ENCODE measurements around the gene STARD13.
"Not testable (repeated sequence)": the region's sequence is repeated elsewhere in the genome, so short reads cannot be mapped to it uniquely, and the experiment has no call there.

STARD13 gene

GRCh38 chr13:33249066-33249465 lies 36.5 kb downstream of the STARD13 start:
- DNase-seq, result no peak

DNA sequence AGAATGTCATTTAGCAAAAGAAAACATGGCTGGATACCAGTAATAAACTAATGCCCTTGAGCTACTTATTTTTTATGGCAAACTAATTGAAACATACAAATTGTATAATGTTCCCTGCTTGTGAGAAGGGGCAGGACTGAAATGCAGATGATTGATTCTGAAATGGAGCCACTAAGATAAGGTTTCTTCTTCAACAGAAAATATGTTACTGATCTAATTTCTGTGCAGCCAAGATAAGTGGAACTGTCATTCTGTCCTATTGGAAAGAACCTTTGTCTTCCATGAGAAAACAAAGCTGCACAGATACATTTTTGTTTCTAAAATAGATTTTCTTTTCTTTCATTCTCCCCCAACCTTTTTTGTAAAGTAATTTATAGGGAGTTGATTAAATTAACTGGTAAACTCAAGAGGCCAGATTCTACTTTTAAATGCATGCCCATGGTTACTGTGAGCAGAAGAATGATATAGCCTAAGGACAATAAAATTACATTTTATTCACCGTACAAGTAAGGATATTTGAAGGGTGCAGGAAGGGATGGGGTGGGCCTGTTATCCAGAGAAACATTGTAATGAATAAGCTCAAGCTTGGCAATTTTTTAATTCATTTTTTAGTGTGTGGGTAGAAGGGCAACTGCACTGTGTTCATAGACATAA lies 39.9 kb downstream of the STARD13 start:
- DNase-seq, result no peak

DNA sequence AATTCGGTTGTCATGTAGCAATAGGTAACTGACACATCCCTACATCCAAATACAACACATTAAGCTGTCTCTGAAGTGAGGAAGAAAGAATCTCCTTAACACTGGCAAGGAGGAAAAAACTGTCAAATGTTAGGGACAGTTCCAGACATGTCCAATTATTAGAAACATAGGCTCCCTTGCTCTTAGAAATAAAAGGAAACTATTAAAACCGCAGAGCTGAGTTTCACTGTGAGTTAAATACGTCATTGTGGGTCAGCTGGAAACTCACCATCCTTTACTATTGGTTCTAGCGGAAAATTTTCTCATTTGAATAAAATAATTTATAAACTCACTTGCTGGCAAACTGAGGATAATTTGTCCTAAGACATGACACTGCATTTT lies 40.7 kb downstream of the STARD13 start:
- DNase-seq, result no peak

DNA sequence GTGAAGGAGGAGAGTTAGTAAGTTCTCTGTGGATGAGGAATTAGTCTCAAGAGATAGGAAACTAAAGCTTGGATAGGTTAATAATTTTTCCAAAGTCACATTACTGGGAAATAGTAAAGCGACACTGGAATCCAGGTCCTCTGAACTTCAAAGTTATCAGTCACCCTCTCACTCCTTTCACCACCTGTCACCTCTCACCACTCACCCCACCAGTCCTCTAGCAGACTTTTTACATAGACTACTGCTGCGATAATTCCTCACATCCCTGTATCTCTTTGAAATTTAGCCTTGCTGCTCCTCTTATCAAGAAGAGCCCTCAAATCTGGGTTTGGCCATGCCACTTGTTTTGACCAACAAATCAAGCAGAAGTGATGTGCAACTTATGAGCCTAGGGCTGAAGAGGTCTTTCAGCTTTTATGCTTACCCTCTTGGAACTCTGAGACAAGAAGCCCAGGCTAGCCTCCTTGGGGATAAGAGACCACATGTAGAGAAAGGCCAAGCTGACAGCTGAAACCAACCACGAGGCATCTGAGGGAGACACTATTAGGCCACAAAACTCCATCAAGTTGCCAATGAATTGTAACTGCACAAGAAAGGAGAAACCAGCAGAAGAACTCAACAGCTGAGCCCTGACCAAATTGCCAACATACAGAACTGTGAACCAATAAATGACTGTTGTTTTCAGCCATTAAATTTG lies 41.2 kb downstream of the STARD13 start:
- no peak for DNase-seq

- DNase-seq, result no peak
Measured at GRCh38 chr13:33242984-33243617, 42.5 kb downstream of the STARD13 start.

- not testable (repeated sequence) for DNase-seq
Measured at GRCh38 chr13:33242372-33242771, 43.2 kb downstream of the STARD13 start.

GRCh38 chr13:33236021-33236420 lies 49.5 kb downstream of the STARD13 start:
- no peak for DNase-seq

DNA sequence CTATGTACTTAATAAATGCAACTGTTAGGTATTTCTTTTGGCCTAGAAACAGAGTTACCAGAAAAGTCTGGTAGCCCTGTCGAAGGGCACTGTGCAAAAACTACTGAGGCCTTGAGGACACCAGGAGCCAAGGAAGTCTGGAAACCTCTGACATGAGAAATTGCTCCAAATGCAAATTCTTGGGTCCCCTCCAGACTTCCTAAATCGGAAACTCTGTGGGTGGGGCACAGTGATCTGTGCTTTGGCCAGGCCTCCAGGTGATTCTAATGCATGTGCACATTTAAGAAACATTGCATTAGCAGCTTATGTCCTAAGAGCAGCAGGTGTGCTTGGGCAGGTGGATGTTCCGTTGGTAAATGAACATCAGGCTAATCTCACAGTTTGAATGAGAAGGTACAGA lies 50.0 kb downstream of the STARD13 start:
- no peak for DNase-seq

DNA sequence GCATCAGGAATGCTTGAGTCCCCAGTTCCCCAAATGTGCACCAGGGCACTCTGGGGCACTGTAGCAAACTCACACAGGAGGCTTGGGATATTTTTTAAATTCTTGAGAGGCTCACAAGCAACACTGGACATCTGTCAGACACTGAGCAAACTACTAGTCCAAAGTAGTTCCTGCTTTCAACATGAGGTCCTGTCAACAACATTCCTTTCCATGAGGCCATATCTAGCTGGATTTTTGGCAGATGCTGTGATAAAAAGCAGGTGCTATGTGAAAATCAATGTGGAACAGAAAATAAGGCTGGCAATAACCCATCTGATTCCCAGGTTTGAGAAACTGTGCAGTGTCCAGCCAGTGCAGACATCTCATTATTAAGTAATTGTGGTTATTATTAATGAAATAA lies 50.5 kb downstream of the STARD13 start:
- no peak for DNase-seq

- no peak for DNase-seq
Measured at GRCh38 chr13:33233547-33233946, 52.0 kb downstream of the STARD13 start.

- no peak for DNase-seq
Measured at GRCh38 chr13:33232883-33233282, 52.7 kb downstream of the STARD13 start.

DNA sequence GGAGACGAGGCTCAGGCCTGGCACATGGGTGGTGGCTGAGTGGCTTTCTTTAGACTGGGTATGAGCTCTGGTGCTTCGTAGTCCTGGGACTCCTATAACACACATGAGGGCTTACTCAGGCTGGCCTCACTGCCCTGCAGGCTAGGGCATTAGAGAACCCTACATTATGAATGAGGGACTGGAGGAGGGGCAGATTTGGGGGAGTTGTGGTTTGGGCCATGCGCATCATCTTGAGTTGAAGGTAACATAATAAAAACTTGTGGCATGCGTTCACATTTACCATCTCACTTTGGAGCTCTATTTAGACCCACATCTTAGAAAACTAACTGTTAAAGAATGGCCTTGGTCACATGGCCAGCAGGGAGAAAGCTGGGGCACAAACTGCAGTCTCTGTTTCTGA lies 54.2 kb downstream of the STARD13 start:
- DNase-seq, result no peak

GRCh38 chr13:33230178-33230881 lies 55.2 kb downstream of the STARD13 start:
- no peak for DNase-seq

DNA sequence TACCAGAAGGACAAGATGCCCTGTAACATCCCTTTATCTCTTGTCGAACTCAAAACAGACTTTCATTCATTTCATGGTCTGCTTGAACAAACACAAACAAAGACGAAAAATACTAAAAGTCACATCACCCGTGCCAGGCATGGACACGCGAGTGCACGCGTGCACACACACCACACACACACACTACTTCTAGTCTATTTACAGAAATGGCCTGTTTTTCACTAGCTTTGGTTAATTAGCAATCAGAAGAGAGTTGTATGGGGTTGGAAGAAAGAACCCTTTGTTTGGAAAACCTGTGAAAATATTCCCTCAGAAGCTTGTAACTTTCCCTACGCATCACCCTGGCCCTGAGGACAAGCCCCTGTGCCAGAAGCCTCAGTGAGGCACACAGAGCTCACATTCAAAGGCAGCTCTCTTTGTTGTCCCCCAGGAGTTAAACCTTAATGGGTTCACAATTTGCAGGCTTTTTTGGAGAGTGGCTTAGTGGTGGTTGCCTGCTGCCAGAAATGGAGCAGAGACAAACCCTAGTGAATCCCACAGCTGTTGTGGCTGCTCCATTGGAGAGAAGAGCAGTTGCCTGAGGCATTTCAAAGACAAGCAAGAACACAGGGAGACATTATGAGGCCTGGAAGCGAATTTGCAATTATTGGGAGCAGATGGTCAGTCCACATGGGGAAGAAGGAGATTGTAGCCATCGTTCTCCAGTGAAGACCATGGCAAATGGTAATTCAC lies 55.9 kb downstream of the STARD13 start:
- DNase-seq, result no peak

- peak; percentile 20 for DNase-seq
Measured at GRCh38 chr13:33228648-33229445, 56.7 kb downstream of the STARD13 start.

DNA sequence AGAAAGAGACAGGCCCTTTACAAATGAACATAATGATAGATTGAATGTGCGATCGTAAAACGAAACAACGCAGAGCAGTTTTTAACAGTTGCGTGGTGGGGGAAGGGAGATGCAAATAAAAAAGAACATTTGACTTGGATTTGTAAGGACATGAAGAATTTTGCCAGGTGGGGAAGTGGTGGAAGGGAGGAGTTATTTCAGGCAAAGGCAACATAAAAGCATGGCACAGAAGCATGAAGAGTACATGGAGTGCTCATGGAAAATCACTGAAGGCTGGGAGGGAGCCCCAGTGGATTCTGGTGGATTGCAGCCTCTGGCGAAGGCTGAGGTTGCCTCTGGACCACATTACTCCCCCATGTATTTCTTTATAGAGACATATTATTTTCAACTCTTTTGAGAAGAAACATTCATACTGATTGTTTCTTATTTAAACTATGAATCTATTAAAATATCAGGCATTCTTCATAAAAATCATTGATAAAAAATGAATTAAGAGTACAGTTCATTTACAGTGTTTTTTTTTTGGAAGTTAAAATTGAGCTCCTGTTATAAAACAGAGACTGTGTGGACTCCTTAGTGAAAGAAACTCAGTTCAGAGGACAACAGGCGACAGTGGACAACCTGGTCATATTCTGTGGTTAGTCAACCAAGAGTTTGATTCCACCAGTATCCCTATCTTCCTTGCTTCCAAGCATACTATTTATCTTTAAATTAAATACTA lies 57.5 kb downstream of the STARD13 start:
- no peak for DNase-seq

GRCh38 chr13:33224686-33225085 lies 60.9 kb downstream of the STARD13 start:
- no peak for DNase-seq

GRCh38 chr13:33224191-33224590 lies 61.4 kb downstream of the STARD13 start:
- DNase-seq, result no peak

- DNase-seq, result no peak
Measured at GRCh38 chr13:33219926-33220325, 65.6 kb downstream of the STARD13 start.

DNA sequence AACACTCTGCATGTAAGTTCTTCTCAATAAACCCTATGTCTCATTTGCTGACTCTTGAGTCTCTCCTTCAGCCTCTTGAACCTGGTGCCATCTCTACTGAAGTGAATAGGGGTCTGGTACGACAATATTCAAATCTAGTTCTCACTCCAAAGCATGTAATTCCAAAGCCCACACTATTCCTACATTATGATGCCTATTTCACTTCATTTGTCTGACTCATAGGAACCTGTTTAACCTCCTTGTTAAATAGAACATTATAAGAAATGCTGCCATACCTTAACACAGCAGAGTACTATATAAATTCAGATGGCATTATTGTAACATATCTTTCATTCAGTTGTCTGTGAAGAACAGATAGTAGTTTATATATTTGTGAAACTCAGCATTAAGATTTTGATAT lies 67.1 kb downstream of the STARD13 start:
- DNase-seq, result no peak

DNA sequence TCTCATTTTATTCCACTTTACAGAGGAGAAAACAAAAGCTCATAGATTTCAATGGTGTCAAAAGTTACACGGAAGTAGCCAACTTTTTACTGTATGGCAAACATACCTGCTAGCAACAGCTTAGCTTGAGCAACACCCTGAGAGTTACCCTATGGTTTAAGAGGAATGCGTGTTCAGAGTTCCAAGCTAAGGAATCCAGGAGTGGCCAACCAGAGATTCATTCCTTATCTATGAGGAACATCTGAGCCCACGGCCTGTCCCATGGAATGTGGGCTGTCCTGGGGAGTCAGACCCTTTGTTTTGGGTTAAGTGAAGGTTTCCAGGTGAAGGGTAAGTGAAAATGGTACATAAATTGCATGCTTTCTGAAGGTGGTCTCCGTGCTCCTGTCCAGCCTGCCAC lies 67.5 kb downstream of the STARD13 start:
- DNase-seq, result no peak

Measured in CD4-positive, alpha-beta T cell treated with Interleukin-15 for 1 hour (primary cell).